ENCODE results near the gene ATXN7L2.

The ATXN7L2 gene

GRCh38 chr1:109475261-109475660 lies 8.4 kb upstream of the ATXN7L2 start:
- H3K9me3 ChIP-seq (ENCODE audit: control insufficient read depth, insufficient read depth, low read depth, low read length): no peaks in the 10 kb centered on the region
- no peaks in the 10 kb centered on the region for H3K36me3 ChIP-seq (ENCODE audit: control insufficient read depth in 2 of 2, insufficient read depth in 1 of 2, low read length in 2 of 2)
- CTCF ChIA-PET: interaction anchor here (0.7 to 1.4 kb wide), 2 partner anchors 15 to 19 kb away, joined by 4 to 5 read pairs; partner anchors contain the start of gene CYB561D1
- no peak overlapping the region for H3K4me3 ChIP-seq (ENCODE audit: low read depth, low read length)
- no peak overlapping the region for H3K27ac ChIP-seq (ENCODE audit: extremely low read depth, low read depth, low read length)
- TF ChIP-seq GLIS1 (tag by site-specific recombination; IDR thresholded peaks at IDR 0.05): no peak
- TF ChIP-seq ZNF571 (tag by site-specific recombination; IDR thresholded peaks at IDR 0.05): no peak
- no peak for TF ChIP-seq REST (tag by site-specific recombination; IDR thresholded peaks at IDR 0.05)
- no peak for TF ChIP-seq ZNF580 (tag by site-specific recombination; IDR thresholded peaks at IDR 0.05)
- no peak for TF ChIP-seq ZNF544 (tag by site-specific recombination; IDR thresholded peaks at IDR 0.05)
- no peak for TF ChIP-seq ZNF549 (tag by site-specific recombination; IDR thresholded peaks at IDR 0.05)
- no peak for TF ChIP-seq ZNF639 (tag by site-specific recombination; IDR thresholded peaks at IDR 0.05)
- TF ChIP-seq ZNF600 (tag by site-specific recombination; IDR thresholded peaks at IDR 0.05): no peak
- no peak for TF ChIP-seq EGR2 (tag by site-specific recombination; IDR thresholded peaks at IDR 0.05; ENCODE audit: low read depth)
- TF ChIP-seq ZSCAN16 (tag by site-specific recombination; IDR thresholded peaks at IDR 0.05): no peak
- TF ChIP-seq HOXC10 (CRISPR knock-in tag; IDR thresholded peaks at IDR 0.05): no peak
- TF ChIP-seq PRDM2 (tag by site-specific recombination; IDR thresholded peaks at IDR 0.05; ENCODE audit: borderline replicate concordance): no peak
- no peak for TF ChIP-seq ZNF184 (tag by site-specific recombination; IDR thresholded peaks at IDR 0.05)
- POLR2A ChIA-PET: no interaction called here
- H3K4me1 ChIP-seq (ENCODE audit: control insufficient read depth, insufficient read depth, low read length): no peaks in the 10 kb centered on the region

DNA sequence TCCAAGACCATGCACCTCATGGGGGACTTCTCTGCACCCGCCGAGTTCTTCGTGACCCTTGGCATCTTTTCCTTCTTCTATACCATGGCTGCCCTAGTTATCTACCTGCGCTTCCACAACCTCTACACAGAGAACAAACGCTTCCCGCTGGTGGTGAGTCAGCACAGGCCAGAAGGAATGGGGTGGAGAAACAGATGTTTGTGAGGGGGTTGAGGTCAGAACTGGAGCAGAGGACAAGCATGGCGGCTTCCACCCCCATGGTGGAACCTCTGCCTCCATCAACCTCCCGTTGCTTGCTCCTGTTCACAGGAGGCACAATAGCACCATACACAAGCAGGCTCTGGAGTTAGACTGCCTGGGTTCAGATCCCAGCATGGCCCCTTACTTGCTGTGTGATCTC lies 6.9 kb upstream of the ATXN7L2 start:
- H3K4me1 ChIP-seq (ENCODE audit: control insufficient read depth, insufficient read depth, low read length): no peaks in the 10 kb centered on the region
- no peaks in the 10 kb centered on the region for H3K9me3 ChIP-seq (ENCODE audit: control insufficient read depth, insufficient read depth, low read depth, low read length)
- POLR2A ChIA-PET: no interaction called here
- no peak overlapping the region for H3K27ac ChIP-seq (ENCODE audit: extremely low read depth, low read depth, low read length)
- no peak overlapping the region for H3K4me3 ChIP-seq (ENCODE audit: low read depth, low read length)
- no peaks in the 10 kb centered on the region for H3K36me3 ChIP-seq (ENCODE audit: control insufficient read depth in 2 of 2, insufficient read depth in 1 of 2, low read length in 2 of 2)
- CTCF ChIA-PET: no interaction called here
- TF ChIP-seq ZNF175 (tag by site-specific recombination; IDR thresholded peaks at IDR 0.05): no peak
- TF ChIP-seq, protein P1, sequence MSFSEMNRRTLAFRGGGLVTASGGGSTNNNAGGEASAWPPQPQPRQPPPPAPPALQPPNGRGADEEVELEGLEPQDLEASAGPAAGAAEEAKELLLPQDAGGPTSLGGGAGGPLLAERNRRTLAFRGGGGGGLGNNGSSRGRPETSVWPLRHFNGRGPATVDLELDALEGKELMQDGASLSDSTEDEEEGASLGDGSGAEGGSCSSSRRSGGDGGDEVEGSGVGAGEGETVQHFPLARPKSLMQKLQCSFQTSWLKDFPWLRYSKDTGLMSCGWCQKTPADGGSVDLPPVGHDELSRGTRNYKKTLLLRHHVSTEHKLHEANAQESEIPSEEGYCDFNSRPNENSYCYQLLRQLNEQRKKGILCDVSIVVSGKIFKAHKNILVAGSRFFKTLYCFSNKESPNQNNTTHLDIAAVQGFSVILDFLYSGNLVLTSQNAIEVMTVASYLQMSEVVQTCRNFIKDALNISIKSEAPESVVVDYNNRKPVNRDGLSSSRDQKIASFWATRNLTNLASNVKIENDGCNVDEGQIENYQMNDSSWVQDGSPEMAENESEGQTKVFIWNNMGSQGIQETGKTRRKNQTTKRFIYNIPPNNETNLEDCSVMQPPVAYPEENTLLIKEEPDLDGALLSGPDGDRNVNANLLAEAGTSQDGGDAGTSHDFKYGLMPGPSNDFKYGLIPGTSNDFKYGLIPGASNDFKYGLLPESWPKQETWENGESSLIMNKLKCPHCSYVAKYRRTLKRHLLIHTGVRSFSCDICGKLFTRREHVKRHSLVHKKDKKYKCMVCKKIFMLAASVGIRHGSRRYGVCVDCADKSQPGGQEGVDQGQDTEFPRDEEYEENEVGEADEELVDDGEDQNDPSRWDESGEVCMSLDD (tag by site-specific recombination; IDR thresholded peaks at IDR 0.05): no peak
- no peak for TF ChIP-seq ZNF629 (tag by site-specific recombination; IDR thresholded peaks at IDR 0.05)
- TF ChIP-seq ZBTB21 (tag by site-specific recombination; IDR thresholded peaks at IDR 0.05): no peak
- no peak for TF ChIP-seq ZNF544 (tag by site-specific recombination; IDR thresholded peaks at IDR 0.05)
- no peak for TF ChIP-seq MYNN (tag by site-specific recombination; IDR thresholded peaks at IDR 0.05; ENCODE audit: borderline replicate concordance)
